Measurements from ENCODE around the gene CCKAR.

CCKAR gene

GRCh38 chr4:26431461-26432180, 58.7 kb downstream of the CCKAR start:
- no peak for TF ChIP-seq SIN3A (IDR thresholded peaks at IDR 0.05; ENCODE audit: borderline replicate concordance, insufficient read depth, low read length)
- no peak for TF ChIP-seq TAF1 (IDR thresholded peaks at IDR 0.05; ENCODE audit: borderline replicate concordance, insufficient read depth, low read length)
- no peak for TF ChIP-seq FOXP2 (optimal IDR thresholded peaks at IDR 0.05; ENCODE audit: borderline replicate concordance, extremely low read depth, extremely low read length, insufficient read depth)
- no peak for TF ChIP-seq REST (IDR thresholded peaks at IDR 0.05; ENCODE audit: insufficient read depth in 1 of 2, low read depth in 2 of 2, low read length in 2 of 2)
- TF ChIP-seq POLR2AphosphoS5 (IDR thresholded peaks at IDR 0.05; ENCODE audit: low read depth, low read length): no peak

Measured in PFSK-1 (cell line).